Colonic mucosa (tissue), 4 donors: ENCODE results near the gene RAD9A. TPM values are rescaled to one million over a fixed set of nuclear protein-coding genes. Genes with fewer than 3 reads are reported as not detected.

Experiments
- DNase-seq: peaks from one replicate; pipeline ENCODE4 v3.0.0-alpha.2; 2020
- H3K27ac ChIP-seq: fragments of 200-600 bp; one replicate; pipeline ENCODE4 v1.8.0; 2021
- H3K27me3 ChIP-seq: fragments of 200-600 bp; one replicate; pipeline ENCODE4 v1.8.0; 2021
- H3K36me3 ChIP-seq: fragments of 200-600 bp; one replicate; pipeline ENCODE4 v1.8.0; 2021
- H3K4me1 ChIP-seq: fragments of 200-600 bp; one replicate; pipeline ENCODE4 v1.8.0; 2021; ENCODE audit warnings: mild to moderate bottlenecking
- H3K4me3 ChIP-seq: fragments of 200-600 bp; one replicate; pipeline ENCODE4 v1.8.0; 2021
- H3K9ac ChIP-seq, 2 donors: one replicate each; pipeline ENCODE4 v1.7.0; 2013; ENCODE audit warnings: control low read depth in 2 of 2, low read depth in 2 of 2, low read length in 2 of 2
- H3K9me3 ChIP-seq: fragments of 200-600 bp; one replicate; pipeline ENCODE4 v1.8.0; 2021
- intact Hi-C: fragments of 100-400 bp; cut with DNase I; formaldehyde crosslinking; loops from one replicate; pipeline ENCODE4 v1.14.1; 2022
- total RNA-seq, 2 donors: library from RNA; stranded (reverse); fragmentation: NEBNext Ultra II Directional in 1 of 2; extraction: Animal tissue kit (Norgen Biotek cat#: 25700) in 1 of 2; gene quantifications; one replicate each; pipeline ENCODE4 v1.2.1, GENCODE V29; 2021
- TF ChIP-seq, protein P1 (sequence below): fragments of 200-600 bp; IDR thresholded peaks from one replicate; pipeline ENCODE4 v1.8.0; 2022; ENCODE audit warnings: antibody characterized with exemption, mild to moderate bottlenecking
- donor health status: healthy.
- donor health status: DM: no; HTN: no; CAD: no.
- donor health status: DM: no; HTN: no; CAD: no.

The RAD9A gene
- total RNA-seq, 2 donors from 2014 or later = 21.8 to 35.1 TPM

DNA sequence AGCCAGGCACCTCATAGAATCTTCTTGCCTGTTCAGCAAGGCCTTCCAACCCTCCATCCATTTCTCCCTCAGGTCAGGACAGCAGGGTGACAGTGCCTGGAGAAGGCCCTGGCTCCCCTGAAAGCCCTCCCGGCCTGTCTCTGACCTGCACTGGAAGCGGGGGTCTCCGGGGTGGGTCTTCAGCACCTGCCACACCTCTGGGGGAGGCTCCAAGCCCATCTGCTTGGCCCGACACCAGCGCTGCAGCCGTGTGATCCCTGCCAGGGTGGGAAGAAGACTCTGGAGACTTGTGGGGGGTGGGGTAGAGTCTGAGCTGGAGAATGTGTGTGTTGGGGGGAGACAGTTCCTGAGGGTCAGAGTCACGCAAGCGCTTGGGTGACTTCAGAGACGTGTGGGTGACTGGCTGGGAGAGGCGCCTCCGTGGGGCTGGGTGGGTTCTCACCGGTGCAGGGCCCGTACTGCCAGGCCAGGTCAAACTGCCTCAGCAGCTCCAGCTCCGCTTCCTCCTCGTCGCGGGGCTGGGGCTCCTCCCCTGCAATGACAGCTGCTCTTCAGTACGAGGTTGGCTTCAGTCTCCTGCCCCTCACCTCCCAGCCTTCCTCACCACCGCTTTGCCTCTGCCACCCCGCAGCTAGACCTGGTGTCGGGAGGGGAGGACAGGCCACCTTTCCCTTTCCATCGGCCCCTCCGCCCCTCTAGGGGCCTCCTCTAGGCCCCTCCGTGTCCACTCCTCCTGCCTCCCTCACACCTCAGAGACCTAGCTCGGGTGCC lies 39.1 kb upstream of the RAD9A start:
- peaks cover 38% of the 10 kb centered on the region for H3K4me1 ChIP-seq
- peak overlapping the region; percentile 97 to 100 for H3K9ac ChIP-seq
- peak; percentile 59 for DNase-seq
- no peaks in the 10 kb centered on the region for H3K36me3 ChIP-seq
- TF ChIP-seq, protein P1, sequence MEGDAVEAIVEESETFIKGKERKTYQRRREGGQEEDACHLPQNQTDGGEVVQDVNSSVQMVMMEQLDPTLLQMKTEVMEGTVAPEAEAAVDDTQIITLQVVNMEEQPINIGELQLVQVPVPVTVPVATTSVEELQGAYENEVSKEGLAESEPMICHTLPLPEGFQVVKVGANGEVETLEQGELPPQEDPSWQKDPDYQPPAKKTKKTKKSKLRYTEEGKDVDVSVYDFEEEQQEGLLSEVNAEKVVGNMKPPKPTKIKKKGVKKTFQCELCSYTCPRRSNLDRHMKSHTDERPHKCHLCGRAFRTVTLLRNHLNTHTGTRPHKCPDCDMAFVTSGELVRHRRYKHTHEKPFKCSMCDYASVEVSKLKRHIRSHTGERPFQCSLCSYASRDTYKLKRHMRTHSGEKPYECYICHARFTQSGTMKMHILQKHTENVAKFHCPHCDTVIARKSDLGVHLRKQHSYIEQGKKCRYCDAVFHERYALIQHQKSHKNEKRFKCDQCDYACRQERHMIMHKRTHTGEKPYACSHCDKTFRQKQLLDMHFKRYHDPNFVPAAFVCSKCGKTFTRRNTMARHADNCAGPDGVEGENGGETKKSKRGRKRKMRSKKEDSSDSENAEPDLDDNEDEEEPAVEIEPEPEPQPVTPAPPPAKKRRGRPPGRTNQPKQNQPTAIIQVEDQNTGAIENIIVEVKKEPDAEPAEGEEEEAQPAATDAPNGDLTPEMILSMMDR = no peak
- peak overlapping the region; percentile 67 for H3K4me3 ChIP-seq
- no peaks in the 10 kb centered on the region for H3K9me3 ChIP-seq
- H3K27me3 ChIP-seq = no peaks in the 10 kb centered on the region
- H3K27ac ChIP-seq = peak overlapping the region; percentile 100
- intact Hi-C loops = no loop called here

DNA sequence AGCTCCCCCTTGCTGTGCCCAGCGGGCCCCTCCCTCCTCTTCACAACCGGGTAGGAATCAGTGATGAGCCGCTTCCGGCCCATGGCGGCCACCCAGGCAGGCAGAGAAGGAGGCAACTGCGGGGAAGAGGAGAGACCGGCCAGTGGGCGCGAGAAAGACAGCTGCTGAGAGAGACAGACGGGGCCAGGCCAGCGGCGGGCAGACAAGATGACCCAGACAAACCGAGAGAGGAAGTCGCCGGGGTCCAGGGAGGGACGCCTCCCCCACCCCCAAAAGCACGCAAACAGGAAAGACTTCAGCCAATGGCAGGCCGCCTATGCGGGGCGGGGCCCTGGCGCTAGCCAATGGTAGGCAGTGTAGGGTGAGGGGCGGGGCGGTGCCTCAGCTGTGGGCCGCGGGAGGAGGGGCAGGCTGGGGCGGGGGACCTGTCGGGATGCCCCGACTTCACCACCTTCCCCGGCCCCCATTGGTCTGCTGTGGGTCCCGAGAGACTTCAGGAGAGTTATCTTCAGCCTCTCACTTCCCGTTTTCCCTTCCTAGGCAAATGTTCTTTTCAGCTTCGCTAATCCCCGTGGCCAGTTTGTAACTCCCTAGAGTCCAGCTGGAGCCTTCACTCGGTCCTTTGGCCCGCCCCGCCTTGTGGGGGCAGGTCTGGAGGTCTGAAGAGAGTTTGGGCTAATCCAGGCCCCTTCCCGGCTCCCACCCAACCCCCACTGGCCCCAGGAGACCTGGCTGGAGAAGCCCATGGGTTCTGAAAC lies 38.3 kb upstream of the RAD9A start, which contains the start of gene POLD4:
TSS of gene POLD4 (minus strand) at position 230 of the 758 bp plus-strand sequence. CDS start at position 83, 147 bp downstream.
- DNase-seq = peak; percentile 99
- intact Hi-C loops = no loop called here
- Histone ChIP-seq H3K4me3 (peak within 1 kb of the TSS; percentile 67), H3K9me3 (no peaks in the 10 kb centered on the region), H3K4me1 (peaks cover 38% of the 10 kb centered on the region), H3K27me3 (no peaks in the 10 kb centered on the region), H3K9ac (peak within 1 kb of the TSS; percentile 97 to 100), H3K27ac (peak within 1 kb of the TSS; percentile 100), H3K36me3 (no peaks in the 10 kb centered on the region)
- TF ChIP-seq, protein P1 = no peak

DNA sequence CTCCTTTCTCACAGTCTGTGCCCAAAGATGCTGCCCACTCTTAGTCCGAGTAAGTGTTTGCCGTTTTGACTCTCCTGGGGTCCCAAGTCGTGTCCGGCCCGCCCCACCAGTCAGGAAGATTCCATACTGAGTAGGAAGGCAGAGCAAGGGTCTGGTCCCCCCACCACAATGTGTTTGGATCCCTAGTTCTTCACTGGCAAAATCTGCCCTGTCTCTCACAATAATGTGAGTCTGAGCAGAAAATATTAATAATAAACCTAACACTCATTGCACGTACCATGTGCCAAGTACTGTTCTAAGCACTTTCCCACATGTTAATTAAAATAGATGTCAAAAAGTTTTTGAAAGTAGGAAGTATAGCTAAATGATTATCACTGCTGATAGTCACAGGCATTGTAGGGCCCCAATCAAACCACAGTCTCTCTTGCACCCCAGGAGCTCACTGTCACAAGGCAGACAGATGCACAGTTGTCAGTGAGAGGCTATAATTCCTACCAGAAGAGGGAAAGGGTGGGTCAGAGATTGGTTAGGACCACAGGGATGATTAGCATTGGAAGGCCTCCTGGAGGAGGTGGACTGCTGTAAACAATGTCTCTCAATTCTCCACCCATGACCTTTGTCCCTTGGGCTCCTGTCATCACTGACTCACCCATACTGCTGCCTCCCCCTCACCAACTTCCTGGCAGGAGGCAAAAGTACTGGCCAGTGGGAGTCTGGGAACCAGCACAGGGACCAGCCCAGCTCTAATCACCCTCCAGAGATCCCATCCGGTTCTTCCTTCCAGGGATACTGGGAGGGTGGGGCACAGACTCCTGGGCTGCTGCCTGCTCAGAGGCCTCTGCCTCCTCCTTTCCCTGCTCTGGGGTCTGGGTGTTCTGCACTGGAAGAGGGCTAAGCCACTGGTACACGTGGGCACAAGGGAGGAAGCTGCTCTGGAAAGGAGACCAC lies 37.4 kb upstream of the RAD9A start:
- peak; percentile 94 for DNase-seq
- no peaks in the 10 kb centered on the region for H3K9me3 ChIP-seq
- TF ChIP-seq, protein P1 = no peak
- peak overlapping the region; percentile 67 for H3K4me3 ChIP-seq
- H3K27me3 ChIP-seq = no peaks in the 10 kb centered on the region
- H3K27ac ChIP-seq = peak overlapping the region; percentile 100
- H3K4me1 ChIP-seq = peaks cover 38% of the 10 kb centered on the region
- no peaks in the 10 kb centered on the region for H3K36me3 ChIP-seq
- intact Hi-C loops = no loop called here
- peak overlapping the region; percentile 78 to 100 for H3K9ac ChIP-seq

DNA sequence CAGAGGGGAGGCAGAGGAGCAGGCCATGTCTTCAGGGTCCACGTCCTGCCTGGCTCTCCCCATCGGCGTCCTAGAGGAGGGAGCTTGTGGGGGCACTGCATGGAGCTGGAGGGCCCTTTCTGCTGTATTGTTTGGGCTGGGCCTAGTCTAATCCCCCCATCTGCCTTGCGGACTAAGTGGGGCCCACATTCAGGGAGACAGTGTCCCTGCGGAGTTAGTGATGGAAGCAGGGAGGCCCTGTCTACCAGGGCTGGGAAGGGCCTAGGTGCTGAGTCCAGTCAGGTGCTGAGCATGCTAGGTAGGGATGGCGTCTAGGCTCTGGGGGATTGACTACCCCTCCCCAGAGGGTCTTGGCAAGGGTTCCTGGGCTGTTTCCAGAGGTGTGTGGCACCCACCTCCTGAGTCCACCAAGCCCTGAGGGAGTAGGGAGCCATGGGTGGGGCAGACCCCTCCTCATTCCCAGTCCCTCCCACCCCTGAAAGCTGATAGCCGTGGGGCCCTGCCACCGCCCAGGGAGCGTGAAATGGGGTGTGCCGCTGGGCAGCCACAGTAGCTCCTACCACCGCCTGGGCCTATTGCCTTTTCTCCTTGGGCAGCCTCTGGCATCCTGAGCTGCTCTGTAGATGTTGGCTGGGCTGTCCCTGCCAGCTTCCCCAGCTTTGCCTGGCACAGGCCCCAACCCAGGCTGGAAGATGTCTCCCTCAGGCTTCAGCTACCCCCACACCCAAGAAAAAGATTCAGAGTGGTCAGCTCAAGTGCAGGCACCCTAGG lies 36.6 kb upstream of the RAD9A start:
- Histone ChIP-seq H3K27me3 (no peaks in the 10 kb centered on the region), H3K9me3 (no peaks in the 10 kb centered on the region), H3K4me1 (peaks cover 38% of the 10 kb centered on the region), H3K9ac (peak overlapping the region; percentile 78 to 100), H3K27ac (peak overlapping the region; percentile 100), H3K4me3 (peak overlapping the region; percentile 1), H3K36me3 (no peaks in the 10 kb centered on the region)
- DNase-seq = no peak
- intact Hi-C loops = no loop called here
- TF ChIP-seq, protein P1 = no peak
